ENCODE results near the gene EPB42.
"Not testable (repeated sequence)": the region's sequence is repeated elsewhere in the genome, so short reads cannot be mapped to it uniquely, and the experiment has no call there.

The EPB42 gene

GRCh38 chr15:43241100-43241499, 20.3 kb upstream of the EPB42 start:
- no peak for DNase-seq (ENCODE audit: low read depth, low spot score)

GRCh38 chr15:43239732-43240491, 19.1 kb upstream of the EPB42 start:
- DNase-seq (ENCODE audit: low read depth, low spot score), result no peak

- no peak for DNase-seq (ENCODE audit: low read depth, low spot score)
Measured at GRCh38 chr15:43238671-43239131, 17.9 kb upstream of the EPB42 start.

GRCh38 chr15:43237842-43238470, 17.1 kb upstream of the EPB42 start:
- no peak for DNase-seq (ENCODE audit: low read depth, low spot score)

- DNase-seq (ENCODE audit: low read depth, low spot score), result no peak
Measured at GRCh38 chr15:43235536-43235935, 14.7 kb upstream of the EPB42 start.

GRCh38 chr15:43232289-43232874, 11.6 kb upstream of the EPB42 start:
- no peak for DNase-seq (ENCODE audit: low read depth, low spot score)

- DNase-seq (ENCODE audit: low read depth, low spot score), result no peak
Measured at GRCh38 chr15:43230640-43231115, 9.9 kb upstream of the EPB42 start.

GRCh38 chr15:43229977-43230376, 9.2 kb upstream of the EPB42 start:
- no peak for DNase-seq (ENCODE audit: low read depth, low spot score)

- no peak for DNase-seq (ENCODE audit: low read depth, low spot score)
Measured at GRCh38 chr15:43226436-43227305, 5.9 kb upstream of the EPB42 start.

GRCh38 chr15:43225950-43226255, 5.1 kb upstream of the EPB42 start:
- not testable (repeated sequence) for DNase-seq (ENCODE audit: low read depth, low spot score)

- no peak for DNase-seq (ENCODE audit: low read depth, low spot score)
Measured at GRCh38 chr15:43225201-43225949, 4.6 kb upstream of the EPB42 start.

- no peak for DNase-seq (ENCODE audit: low read depth, low spot score)
Measured at GRCh38 chr15:43221422-43221821, 604 bp upstream of the EPB42 start.

- no peak for DNase-seq (ENCODE audit: low read depth, low spot score)
Measured at GRCh38 chr15:43219929-43220928, 589 bp downstream of the EPB42 start.

GRCh38 chr15:43218908-43219706, 1.7 kb downstream of the EPB42 start:
- no peak for DNase-seq (ENCODE audit: low read depth, low spot score)

- DNase-seq (ENCODE audit: low read depth, low spot score), result no peak
Measured at GRCh38 chr15:43215961-43216360, 4.9 kb downstream of the EPB42 start.

GRCh38 chr15:43214592-43215295, 6.1 kb downstream of the EPB42 start:
- no peak for DNase-seq (ENCODE audit: low read depth, low spot score)

GRCh38 chr15:43214169-43214568, 6.6 kb downstream of the EPB42 start:
- no peak for DNase-seq (ENCODE audit: low read depth, low spot score)

GRCh38 chr15:43213466-43213865, 7.4 kb downstream of the EPB42 start:
- DNase-seq (ENCODE audit: low read depth, low spot score), result no peak

Data from brain pericyte (primary cell).